Measurements from ENCODE around the gene FOXB1.

The FOXB1 gene

GRCh38 chr15:60021589-60022378, 17.7 kb downstream of the FOXB1 start:
- DNase-seq: no peak

GRCh38 chr15:60022379-60022741, 18.2 kb downstream of the FOXB1 start:
- no peak for DNase-seq

GRCh38 chr15:60026555-60026954, 22.4 kb downstream of the FOXB1 start:
- no peak for DNase-seq

- no peak for DNase-seq
Observed at GRCh38 chr15:60035344-60035743, 31.2 kb downstream of the FOXB1 start.

- no peak for DNase-seq
Observed at GRCh38 chr15:60039316-60039715, 35.2 kb downstream of the FOXB1 start.

- DNase-seq: no peak
Observed at GRCh38 chr15:60043744-60044435, 39.8 kb downstream of the FOXB1 start.

- DNase-seq: no peak
Observed at GRCh38 chr15:60044636-60045270, 40.6 kb downstream of the FOXB1 start.

- DNase-seq: no peak
Observed at GRCh38 chr15:60047701-60048100, 43.6 kb downstream of the FOXB1 start.

- DNase-seq: no peak
Observed at GRCh38 chr15:60049948-60050347, 45.8 kb downstream of the FOXB1 start.

- no peak for DNase-seq
Observed at GRCh38 chr15:60052796-60053195, 48.7 kb downstream of the FOXB1 start.

GRCh38 chr15:60054472-60054871, 50.4 kb downstream of the FOXB1 start:
- DNase-seq: no peak
